ENCODE results near the gene ZYG11B. TPM values are rescaled to one million over a fixed set of nuclear protein-coding genes. Genes with fewer than 3 reads are reported as not detected.
"Not testable (repeated sequence)": the region's sequence is repeated elsewhere in the genome, so short reads cannot be mapped to it uniquely, and the experiment has no call there.

ZYG11B gene
- total and polyA plus RNA-seq, 5 experiments from 2014 or later = 12.3 to 25.9 (median 14.9) TPM

DNA sequence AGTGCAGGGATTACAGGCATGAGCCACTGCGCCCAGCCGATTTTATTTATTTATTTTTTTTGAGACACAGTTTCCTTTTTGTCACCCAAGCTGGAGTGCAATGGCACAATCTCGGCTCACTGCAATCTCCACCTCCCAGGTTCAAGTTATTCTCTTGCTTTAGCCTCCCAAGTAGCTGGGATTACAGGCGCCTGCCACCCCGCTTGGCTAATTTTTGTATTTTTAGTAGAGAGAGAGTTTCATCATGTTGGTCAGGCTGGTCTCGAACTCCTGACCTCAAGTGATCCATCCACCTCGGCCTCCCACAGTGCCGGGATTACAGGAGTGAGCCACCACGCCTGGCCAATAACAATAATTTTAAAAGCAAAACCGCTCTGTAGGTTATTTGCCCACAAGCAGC lies 112.9 kb downstream of the ZYG11B start:
- H3K27ac Mint-ChIP-seq, H3K36me3 Mint-ChIP-seq, H3K9me3 Mint-ChIP-seq, POLR2A ChIA-PET, H3K4me3 Mint-ChIP-seq, ATAC-seq, H3K4me1 Mint-ChIP-seq, DNase-seq: not testable (repeated sequence)
- peaks cover 13 to 31% (median 22%) of the 10 kb centered on the region in 5 donors for H3K27me3 Mint-ChIP-seq

- POLR2A ChIA-PET = interaction anchor here (0.6 kb wide), 1 partner anchor 117 kb away, joined by 3 read pairs; the partner anchor contains the start of gene ZYG11B
- H3K27ac Mint-ChIP-seq = peak within 1 kb of the TSS in 3 of 10 donors; percentile 56 to 74 (median 65)
- DNase-seq = peak; percentile 39 to 82 (median 69)
- peaks cover 0 to 2% (median 0%) of the 10 kb centered on the region in 9 donors for H3K9me3 Mint-ChIP-seq
- H3K4me3 Mint-ChIP-seq = peak within 1 kb of the TSS; percentile 57 to 85 (median 76)
- peaks cover 0 to 8% (median 2%) of the 10 kb centered on the region in 4 donors for H3K4me1 Mint-ChIP-seq
- no peaks in the 10 kb centered on the region for H3K36me3 Mint-ChIP-seq
- ATAC-seq = peak; percentile 92 to 94
- H3K27me3 Mint-ChIP-seq = peaks cover 0 to 36% (median 21%) of the 10 kb centered on the region in 5 donors
Observed at GRCh38 chr1:52842643-52843310, 116.5 kb downstream of the ZYG11B start, which contains the start of gene ZYG11A. ZYG11A (plus strand) TSS chr1:52842760; CDS start chr1:52842884, 124 bp downstream.

- ATAC-seq, H3K4me3 Mint-ChIP-seq, H3K36me3 Mint-ChIP-seq, DNase-seq, H3K4me1 Mint-ChIP-seq, POLR2A ChIA-PET, H3K9me3 Mint-ChIP-seq, H3K27ac Mint-ChIP-seq: not testable (repeated sequence)
- H3K27me3 Mint-ChIP-seq = peaks cover 0 to 37% (median 21%) of the 10 kb centered on the region in 5 donors
Observed at GRCh38 chr1:52845119-52845518, 118.9 kb downstream of the ZYG11B start.

GRCh38 chr1:52848423-52848822 lies 122.2 kb downstream of the ZYG11B start:
- Mint-ChIP-seq H3K27ac (no peak overlapping the region), H3K27me3 (peaks cover 11 to 42% (median 19%) of the 10 kb centered on the region in 5 donors), H3K4me3 (no peak overlapping the region), H3K4me1 (peaks cover 0 to 7% (median 1%) of the 10 kb centered on the region in 4 donors), H3K36me3 (no peaks in the 10 kb centered on the region), H3K9me3 (no peaks in the 10 kb centered on the region)
- POLR2A ChIA-PET = interaction anchor here (1.1 kb wide), 1 partner anchor 15 kb away, joined by 4 read pairs; no protein-coding TSS in a partner anchor
- DNase-seq (no peak), ATAC-seq (no peak)

GRCh38 chr1:52850951-52851350 lies 124.7 kb downstream of the ZYG11B start:
- peak overlapping the region in 1 of 10 donors; percentile 29 for H3K27ac Mint-ChIP-seq
- POLR2A ChIA-PET = interaction anchor here (0.5 kb wide), 1 partner anchor 510 kb away, joined by 4 read pairs; no protein-coding TSS in a partner anchor
- H3K36me3 Mint-ChIP-seq = no peaks in the 10 kb centered on the region
- no peak overlapping the region for H3K4me3 Mint-ChIP-seq
- DNase-seq (no peak), ATAC-seq (no peak)
- H3K4me1 Mint-ChIP-seq = no peaks in the 10 kb centered on the region
- H3K27me3 Mint-ChIP-seq = peaks cover 6 to 28% (median 11%) of the 10 kb centered on the region in 5 donors
- H3K9me3 Mint-ChIP-seq = no peaks in the 10 kb centered on the region

GRCh38 chr1:52852854-52853253 lies 126.6 kb downstream of the ZYG11B start:
- Mint-ChIP-seq H3K36me3 (no peaks in the 10 kb centered on the region), H3K9me3 (no peaks in the 10 kb centered on the region), H3K4me1 (no peaks in the 10 kb centered on the region), H3K27ac (no peak overlapping the region), H3K27me3 (peaks cover 2 to 23% (median 11%) of the 10 kb centered on the region in 5 donors), H3K4me3 (no peak overlapping the region)
- no peak for ATAC-seq
- POLR2A ChIA-PET = no interaction called here
- DNase-seq = no peak

- Mint-ChIP-seq H3K27me3 (peaks cover 2 to 12% (median 6%) of the 10 kb centered on the region in 5 donors), H3K4me1 (no peaks in the 10 kb centered on the region), H3K4me3 (no peak overlapping the region), H3K9me3 (no peaks in the 10 kb centered on the region), H3K36me3 (no peaks in the 10 kb centered on the region), H3K27ac (no peak overlapping the region)
- POLR2A ChIA-PET = no interaction called here
- ATAC-seq (no peak), DNase-seq (no peak)
Observed at GRCh38 chr1:52855584-52855983, 129.3 kb downstream of the ZYG11B start.

- Mint-ChIP-seq H3K4me3 (no peak overlapping the region), H3K9me3 (no peaks in the 10 kb centered on the region), H3K27me3 (peaks cover 0 to 9% (median 1%) of the 10 kb centered on the region in 5 donors), H3K27ac (no peak overlapping the region), H3K4me1 (no peaks in the 10 kb centered on the region), H3K36me3 (no peaks in the 10 kb centered on the region)
- POLR2A ChIA-PET = no interaction called here
- DNase-seq = no peak
- ATAC-seq = no peak
Observed at GRCh38 chr1:52856026-52856425, 129.8 kb downstream of the ZYG11B start.

- DNase-seq (no peak), ATAC-seq (no peak)
- Mint-ChIP-seq H3K36me3 (no peaks in the 10 kb centered on the region), H3K4me3 (no peak overlapping the region), H3K9me3 (no peaks in the 10 kb centered on the region), H3K27ac (no peak overlapping the region), H3K27me3 (peaks cover 0 to 4% (median 0%) of the 10 kb centered on the region in 5 donors), H3K4me1 (no peaks in the 10 kb centered on the region)
- POLR2A ChIA-PET = no interaction called here
Observed at GRCh38 chr1:52857443-52857842, 131.2 kb downstream of the ZYG11B start.

- no peaks in the 10 kb centered on the region for H3K36me3 Mint-ChIP-seq
- peaks cover 0 to 11% (median 6%) of the 10 kb centered on the region in 5 donors for H3K27me3 Mint-ChIP-seq
- H3K27ac Mint-ChIP-seq = peak overlapping the region in 2 of 10 donors; percentile 20 to 24
- H3K4me1 Mint-ChIP-seq = no peaks in the 10 kb centered on the region
- H3K4me3 Mint-ChIP-seq = no peak overlapping the region
- no peaks in the 10 kb centered on the region for H3K9me3 Mint-ChIP-seq
- ATAC-seq (no peak), DNase-seq (no peak)
- POLR2A ChIA-PET = no interaction called here
Observed at GRCh38 chr1:52862666-52863458, 136.6 kb downstream of the ZYG11B start.

GRCh38 chr1:52867087-52867863 lies 141.0 kb downstream of the ZYG11B start:
- POLR2A ChIA-PET = no interaction called here
- H3K27ac Mint-ChIP-seq = no peak overlapping the region
- H3K4me3 Mint-ChIP-seq = no peak overlapping the region
- no peaks in the 10 kb centered on the region for H3K36me3 Mint-ChIP-seq
- no peak for ATAC-seq
- H3K4me1 Mint-ChIP-seq = no peaks in the 10 kb centered on the region
- no peaks in the 10 kb centered on the region for H3K9me3 Mint-ChIP-seq
- peaks cover 0 to 19% (median 9%) of the 10 kb centered on the region in 5 donors for H3K27me3 Mint-ChIP-seq
- DNase-seq = no peak

DNA sequence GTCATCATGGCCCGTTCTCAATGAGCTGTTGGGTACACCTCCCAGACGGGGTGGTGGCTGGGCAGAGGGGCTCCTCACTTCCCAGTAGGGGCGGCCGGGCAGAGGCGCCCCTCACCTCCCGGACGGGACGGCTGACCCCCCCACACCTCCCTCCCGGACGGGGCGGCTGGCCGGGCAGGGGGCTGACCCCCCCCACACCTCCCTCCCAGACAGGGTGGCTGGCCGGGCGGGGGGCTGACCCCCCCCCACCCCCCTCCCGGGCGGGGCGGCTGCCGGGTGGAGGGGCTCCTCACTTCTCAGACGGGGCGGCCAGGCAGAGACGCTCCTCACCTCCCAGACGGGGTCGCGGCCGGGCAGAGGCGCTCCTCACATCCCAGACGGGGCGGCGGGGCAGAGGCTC lies 143.5 kb downstream of the ZYG11B start:
- H3K4me1 Mint-ChIP-seq, POLR2A ChIA-PET, DNase-seq, H3K27ac Mint-ChIP-seq, H3K4me3 Mint-ChIP-seq, H3K36me3 Mint-ChIP-seq, ATAC-seq, H3K9me3 Mint-ChIP-seq: not testable (repeated sequence)
- H3K27me3 Mint-ChIP-seq = peaks cover 0 to 18% (median 5%) of the 10 kb centered on the region in 5 donors
